H9 (cell line): ENCODE results near the gene CASD1. TPM values are rescaled to one million over a fixed set of nuclear protein-coding genes. Genes with fewer than 3 reads are reported as not detected.

Source experiments
- DNase-seq: peaks from one replicate; pipeline ENCODE4 v3.0.0-alpha.2; 2017
- H2AFZ ChIP-seq: one replicate; pipeline ENCODE4 v1.6.1; 2013; ENCODE audit warnings: mild to moderate bottlenecking, low read length, control low read depth, moderate library complexity
- H2AK5ac ChIP-seq: 2 replicates; pipeline ENCODE4 v1.6.1; 2013; ENCODE audit warnings: low read length, control low read depth, mixed read lengths; ENCODE audit not compliant: insufficient read length
- H2BK120ac ChIP-seq: one replicate; pipeline ENCODE4 v1.6.1; 2013; ENCODE audit warnings: low read depth, mild to moderate bottlenecking, low read length, control low read depth, inconsistent platforms; ENCODE audit not compliant: poor library complexity, severe bottlenecking
- H2BK12ac ChIP-seq: 2 replicates; pipeline ENCODE4 v1.6.1; 2013; ENCODE audit warnings: low read length, control low read depth, mixed read lengths, low read depth; ENCODE audit not compliant: insufficient read length
- H2BK15ac ChIP-seq: 2 replicates; pipeline ENCODE4 v1.6.1; 2013; ENCODE audit warnings: low read depth, low read length, control low read depth
- H2BK20ac ChIP-seq: one replicate; pipeline ENCODE4 v1.6.1; 2013; ENCODE audit warnings: low read depth, mild to moderate bottlenecking, low read length, control low read depth, inconsistent platforms; ENCODE audit not compliant: poor library complexity, severe bottlenecking
- H2BK5ac ChIP-seq: 2 replicates; pipeline ENCODE4 v1.6.1; 2013; ENCODE audit warnings: low read length, control low read depth, mixed read lengths; ENCODE audit not compliant: insufficient read length
- H3K14ac ChIP-seq: 2 replicates; pipeline ENCODE4 v1.6.1; 2013; ENCODE audit warnings: low read length, control low read depth; ENCODE audit not compliant: insufficient read depth
- H3K18ac ChIP-seq: 2 replicates; pipeline ENCODE4 v1.6.1; 2013; ENCODE audit warnings: low read depth, mild to moderate bottlenecking, mixed read lengths, low read length, control low read depth; ENCODE audit not compliant: insufficient read length
- H3K23ac ChIP-seq: 2 replicates; pipeline ENCODE4 v1.6.1; 2013; ENCODE audit warnings: low read length, control low read depth, mixed read lengths, low read depth; ENCODE audit not compliant: insufficient read length
- H3K23me2 ChIP-seq: 2 replicates; pipeline ENCODE4 v1.6.1; 2013; ENCODE audit warnings: low read depth, mild to moderate bottlenecking, mixed read lengths, low read length, control low read depth; ENCODE audit not compliant: insufficient read length, poor library complexity, severe bottlenecking
- H3K27ac ChIP-seq: 2 replicates; pipeline ENCODE4 v1.5.1; 2013; ENCODE audit warnings: low read length, control low read depth, mixed read lengths, low read depth; ENCODE audit not compliant: insufficient read length
- H3K27me3 ChIP-seq: 2 replicates; pipeline ENCODE4 v1.6.1; 2013; ENCODE audit warnings: low read length, control low read depth, inconsistent platforms; ENCODE audit not compliant: insufficient read depth
- H3K4ac ChIP-seq: 2 replicates; pipeline ENCODE4 v1.6.1; 2013; ENCODE audit warnings: low read depth, mild to moderate bottlenecking, control low read depth, inconsistent platforms, low read length, moderate library complexity
- H3K4me1 ChIP-seq: 2 replicates; pipeline ENCODE4 v1.6.1; 2013; ENCODE audit warnings: low read length, control low read depth, inconsistent platforms; ENCODE audit not compliant: insufficient read depth
- H3K4me2 ChIP-seq: 2 replicates; pipeline ENCODE4 v1.6.1; 2013; ENCODE audit warnings: low read length, control low read depth, mixed read lengths; ENCODE audit not compliant: insufficient read length, insufficient read depth
- H3K56ac ChIP-seq: 2 replicates; pipeline ENCODE4 v1.6.1; 2013; ENCODE audit warnings: low read depth, mild to moderate bottlenecking, mixed read lengths, low read length, control low read depth; ENCODE audit not compliant: insufficient read length
- H3K79me1 ChIP-seq: 2 replicates; pipeline ENCODE4 v1.6.1; 2013; ENCODE audit warnings: low read depth, mild to moderate bottlenecking, moderate library complexity, low read length, control low read depth, inconsistent platforms; ENCODE audit not compliant: insufficient read depth, poor library complexity, severe bottlenecking
- H3K79me2 ChIP-seq: 2 replicates; pipeline ENCODE4 v1.6.1; 2013; ENCODE audit warnings: low read length, control low read depth, inconsistent platforms; ENCODE audit not compliant: insufficient read depth
- H3K9ac ChIP-seq: 2 replicates; pipeline ENCODE4 v1.6.1; 2013; ENCODE audit warnings: low read length, control low read depth, mixed read lengths; ENCODE audit not compliant: insufficient read length; ENCODE audit errors: extremely low read depth
- H3K9me3 ChIP-seq: one replicate; pipeline ENCODE4 v1.6.1; 2013; ENCODE audit warnings: low read depth, low read length, inconsistent platforms; ENCODE audit not compliant: control insufficient read depth
- H3T11ph ChIP-seq: one replicate; pipeline ENCODE4 v1.6.1; 2013; ENCODE audit warnings: mild to moderate bottlenecking, low read length, control low read depth, inconsistent platforms
- H4K20me1 ChIP-seq: one replicate; pipeline ENCODE4 v1.6.1; 2013; ENCODE audit not compliant: control insufficient read depth, insufficient read length, insufficient read depth
- H4K5ac ChIP-seq: 2 replicates; pipeline ENCODE4 v1.6.1; 2013; ENCODE audit warnings: low read depth, mild to moderate bottlenecking, mixed read lengths, low read length, control low read depth; ENCODE audit not compliant: insufficient read length
- H4K8ac ChIP-seq: replicated peaks from 2 replicates; pipeline ENCODE4 v1.6.1; 2013; ENCODE audit warnings: low read length, control low read depth, mixed read lengths, low read depth; ENCODE audit not compliant: insufficient read length
- H4K91ac ChIP-seq: 2 replicates; pipeline ENCODE4 v1.6.1; 2013; ENCODE audit warnings: low read depth, mild to moderate bottlenecking, moderate library complexity, mixed read lengths, low read length, control low read depth; ENCODE audit not compliant: insufficient read length
- H3K27ac Mint-ChIP-seq, 3 experiments: 2 replicates in 2 of 3; 3 replicates in 1 of 3; pipeline ENCODE4 v1.8.0; 2020 to 2021; ENCODE audit warnings: mixed read lengths in 3 of 3, mild to moderate bottlenecking in 1 of 3, moderate library complexity in 1 of 3
- H3K27me3 Mint-ChIP-seq: 2 replicates; pipeline ENCODE4 v1.8.0; 2021; ENCODE audit warnings: low read depth, mild to moderate bottlenecking, moderate library complexity, mixed read lengths
- H3K36me3 Mint-ChIP-seq, 3 experiments: 2 replicates in 2 of 3; 3 replicates in 1 of 3; pipeline ENCODE4 v1.8.0; 2020 to 2021; ENCODE audit warnings: low read depth in 3 of 3, mixed read lengths in 3 of 3; ENCODE audit not compliant: insufficient read depth in 1 of 3
- H3K4me1 Mint-ChIP-seq, 2 experiments: 2 replicates each; pipeline ENCODE4 v1.8.0; 2020; ENCODE audit warnings: mixed read lengths in 2 of 2
- H3K4me3 Mint-ChIP-seq, 2 experiments: 2 replicates in 1 of 2; 3 replicates in 1 of 2; pipeline ENCODE4 v1.8.0; 2020 to 2021; ENCODE audit warnings: mild to moderate bottlenecking in 2 of 2, mixed read lengths in 2 of 2, moderate library complexity in 1 of 2
- H3K9me3 Mint-ChIP-seq, 2 experiments: 2 replicates in 1 of 2; 3 replicates in 1 of 2; pipeline ENCODE4 v1.8.0; 2020; ENCODE audit warnings: mild to moderate bottlenecking in 2 of 2, mixed read lengths in 2 of 2, moderate library complexity in 1 of 2
- WGBS: extraction: QIAGEN DNeasy Blood & Tissue Kit; methylation state at CpG from one replicate; pipeline ENCODE4 v1.1.7; 2013; ENCODE audit warnings: missing lambda C conversion rate, low lambda C conversion rate, mixed read lengths; ENCODE audit not compliant: insufficient read length; ENCODE audit errors: extremely low coverage; 5-methylcytosine and 5-hydroxymethylcytosine counted together
- total RNA-seq: library from RNA; stranded (reverse); gene quantifications from 2 replicates; pipeline ENCODE4 v1.2.1, GENCODE V29; 2021
- TF ChIP-seq, protein P1 (sequence below): fragments of 200-600 bp; sonication (generic); conservative IDR thresholded peaks from 3 replicates; pipeline ENCODE4 v1.8.0; 2021; ENCODE audit warnings: antibody characterized with exemption, mild to moderate bottlenecking

Gene CASD1
- total RNA-seq, 1 experiment from 2014 or later, result 21.6 TPM

DNA sequence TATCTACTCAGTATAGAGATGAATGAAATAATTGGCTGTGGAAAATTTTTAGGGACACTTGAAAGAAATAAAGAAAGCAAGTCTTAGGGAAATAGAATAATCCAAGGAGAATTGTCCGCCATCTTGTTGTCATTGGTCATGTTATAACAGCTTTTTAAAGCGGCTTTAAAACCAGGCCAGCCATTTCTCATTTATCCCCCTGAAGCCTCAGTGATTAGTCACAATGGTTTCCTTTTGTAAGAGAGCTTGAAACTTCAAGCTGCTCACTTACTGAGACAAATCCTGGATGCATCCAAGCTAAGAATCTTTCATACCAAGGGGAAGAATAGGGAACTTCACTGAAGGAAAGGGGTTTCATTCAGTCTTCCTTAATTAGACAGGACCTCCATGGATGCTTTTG lies 78.5 kb downstream of the CASD1 start:
- no peak overlapping the region for H2BK12ac ChIP-seq
- H3K9me3 Mint-ChIP-seq, result peaks cover 5 to 7% of the 10 kb centered on the region in 2 experiments; a peak in 4 of 5 replicates
- H4K91ac ChIP-seq, result no peak overlapping the region
- no peak overlapping the region for H4K5ac ChIP-seq
- H2AFZ ChIP-seq, result no peak overlapping the region
- TF ChIP-seq, protein P1, sequence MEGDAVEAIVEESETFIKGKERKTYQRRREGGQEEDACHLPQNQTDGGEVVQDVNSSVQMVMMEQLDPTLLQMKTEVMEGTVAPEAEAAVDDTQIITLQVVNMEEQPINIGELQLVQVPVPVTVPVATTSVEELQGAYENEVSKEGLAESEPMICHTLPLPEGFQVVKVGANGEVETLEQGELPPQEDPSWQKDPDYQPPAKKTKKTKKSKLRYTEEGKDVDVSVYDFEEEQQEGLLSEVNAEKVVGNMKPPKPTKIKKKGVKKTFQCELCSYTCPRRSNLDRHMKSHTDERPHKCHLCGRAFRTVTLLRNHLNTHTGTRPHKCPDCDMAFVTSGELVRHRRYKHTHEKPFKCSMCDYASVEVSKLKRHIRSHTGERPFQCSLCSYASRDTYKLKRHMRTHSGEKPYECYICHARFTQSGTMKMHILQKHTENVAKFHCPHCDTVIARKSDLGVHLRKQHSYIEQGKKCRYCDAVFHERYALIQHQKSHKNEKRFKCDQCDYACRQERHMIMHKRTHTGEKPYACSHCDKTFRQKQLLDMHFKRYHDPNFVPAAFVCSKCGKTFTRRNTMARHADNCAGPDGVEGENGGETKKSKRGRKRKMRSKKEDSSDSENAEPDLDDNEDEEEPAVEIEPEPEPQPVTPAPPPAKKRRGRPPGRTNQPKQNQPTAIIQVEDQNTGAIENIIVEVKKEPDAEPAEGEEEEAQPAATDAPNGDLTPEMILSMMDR, result no peak
- no peak overlapping the region for H3K9ac ChIP-seq
- H3K4me3 Mint-ChIP-seq, result no peak overlapping the region
- H3T11ph ChIP-seq, result no peak overlapping the region
- H3K23me2 ChIP-seq, result no peaks in the 10 kb centered on the region
- H3K9me3 ChIP-seq, result no peaks in the 10 kb centered on the region
- H3K18ac ChIP-seq, result no peak overlapping the region
- no peak overlapping the region for H2AK5ac ChIP-seq
- peaks cover 8 to 9% of the 10 kb centered on the region in 2 experiments for H3K4me1 Mint-ChIP-seq
- H2BK15ac ChIP-seq, result no peak overlapping the region
- no peaks in the 10 kb centered on the region for H3K79me2 ChIP-seq
- H3K36me3 Mint-ChIP-seq, result peaks cover 10 to 20% (median 11%) of the 10 kb centered on the region in 3 experiments
- H3K4me1 ChIP-seq, result no peaks in the 10 kb centered on the region
- H3K27me3 ChIP-seq, result no peaks in the 10 kb centered on the region
- no peak overlapping the region for H3K4ac ChIP-seq
- no peaks in the 10 kb centered on the region for H4K20me1 ChIP-seq
- no peak overlapping the region for H2BK5ac ChIP-seq
- no peak overlapping the region for H3K14ac ChIP-seq
- no peak overlapping the region for H4K8ac ChIP-seq
- WGBS, result no CpG with 5 or more reads among the region's 2 CpGs
- H3K79me1 ChIP-seq, result no peaks in the 10 kb centered on the region
- H3K23ac ChIP-seq, result no peak overlapping the region
- H2BK20ac ChIP-seq, result no peak overlapping the region
- no peak overlapping the region for H3K56ac ChIP-seq
- DNase-seq, result no peak
- no peak overlapping the region for H2BK120ac ChIP-seq
- H3K4me2 ChIP-seq, result no peak overlapping the region
- H3K27ac ChIP-seq, result no peak overlapping the region
- H3K27ac Mint-ChIP-seq, result no peak overlapping the region
- no peaks in the 10 kb centered on the region for H3K27me3 Mint-ChIP-seq
